NT2/D1 (cell line): ENCODE measurements around the gene CDHR4.

ENCODE experiments used
- SUZ12 ChIP-seq: IDR thresholded peaks from 2 replicates; pipeline ENCODE4 v1.6.1; 2011; ENCODE audit not compliant: insufficient read length, insufficient read depth; ENCODE audit errors: extremely low read depth
- YY1 ChIP-seq: IDR thresholded peaks from 2 replicates; pipeline ENCODE4 v1.6.1; 2011; ENCODE audit not compliant: insufficient read length, insufficient read depth
- ZNF274 ChIP-seq: IDR thresholded peaks from 2 replicates; pipeline ENCODE4 v1.6.1; 2011; ENCODE audit warnings: mild to moderate bottlenecking, low read depth, low read length

DNA sequence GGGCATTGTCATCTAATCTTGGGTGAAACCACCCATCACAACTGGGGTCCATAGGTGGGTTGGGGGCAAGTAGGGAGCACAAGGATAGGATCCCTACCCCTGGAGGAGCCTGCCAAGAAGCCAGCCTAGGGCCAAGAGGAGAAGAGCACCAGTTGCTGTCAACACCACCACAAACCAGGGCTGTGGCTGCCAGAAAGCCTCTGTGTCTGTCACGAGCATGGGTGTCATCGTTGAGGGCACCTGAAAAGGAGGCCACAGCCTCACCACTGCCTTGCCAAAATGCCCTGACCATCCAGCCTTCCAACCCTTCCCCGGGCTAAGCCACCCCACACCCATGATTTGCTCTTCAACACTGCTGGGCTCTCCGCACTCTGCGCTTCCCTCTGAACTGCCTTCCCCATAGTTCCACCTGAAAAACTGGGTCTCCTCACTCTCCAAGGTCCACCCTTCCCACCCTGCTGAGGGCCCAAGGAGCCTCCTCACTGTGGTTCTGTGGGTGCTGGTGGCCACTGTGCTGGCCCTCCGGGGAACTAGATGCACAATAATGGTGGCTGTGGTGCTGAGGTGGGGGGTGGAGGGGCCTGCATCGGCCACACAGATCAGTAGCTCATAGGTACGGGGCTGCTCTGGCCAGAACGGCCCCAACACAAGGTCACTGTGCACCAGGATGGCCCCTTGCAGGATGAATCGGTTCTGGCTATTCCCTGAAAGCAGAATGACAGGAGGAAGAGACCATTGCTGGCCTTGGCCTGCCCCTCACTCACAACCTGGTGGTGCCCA, 7.1 kb downstream of the CDHR4 start:
- TF ChIP-seq ZNF274 (no peak), YY1 (no peak), SUZ12 (no peak)
